Transverse colon (tissue), 4 donors: ENCODE results near the gene CKLF. TPM values are rescaled to one million over a fixed set of nuclear protein-coding genes. Genes with fewer than 3 reads are reported as not detected.

Experiments used
- DNase-seq: peaks from one replicate; pipeline ENCODE4 v3.0.0-alpha.2; 2019
- H3K27ac ChIP-seq, 4 donors: fragments of 200-600 bp; sonication (generic); 2 replicates each; pipeline ENCODE4 v1.5.1; 2016 to 2018; ENCODE audit warnings: inconsistent platforms in 4 of 4
- H3K27me3 ChIP-seq: fragments of 200-600 bp; sonication (generic); 2 replicates; pipeline ENCODE4 v1.5.1; 2017; ENCODE audit warnings: inconsistent platforms
- H3K36me3 ChIP-seq, 4 donors: fragments of 200-600 bp; sonication (generic); 2 replicates each; pipeline ENCODE4 v1.5.1; 2017 to 2019; ENCODE audit warnings: inconsistent platforms in 4 of 4
- H3K4me1 ChIP-seq, 4 donors: fragments of 200-600 bp; sonication (generic); 2 replicates each; pipeline ENCODE4 v1.5.1; 2017 to 2020; ENCODE audit warnings: inconsistent platforms in 4 of 4
- H3K4me3 ChIP-seq, 4 donors: fragments of 200-600 bp; sonication (generic); 1 replicate in 1 of 4; 2 replicates in 3 of 4; pipeline versions ENCODE4 v1.5.1 to v1.6.1; 2017 to 2019; ENCODE audit warnings: inconsistent platforms in 4 of 4
- H3K9me3 ChIP-seq, 2 donors: fragments of 200-600 bp; sonication (generic); 2 replicates each; pipeline ENCODE4 v1.5.1; 2017 to 2019; ENCODE audit warnings: inconsistent platforms in 2 of 2
- CTCF ChIP-seq, 5 experiments: fragments of 200-600 bp in 3 of 5; fragments of 450-650 bp in 2 of 5; sonication (generic) in 3 of 5; IDR thresholded peaks; 1 replicate in 2 of 5; 2 replicates in 3 of 5; pipeline ENCODE4 v1.5.1; 2016 to 2017; ENCODE audit warnings: antibody characterized with exemption in 5 of 5, inconsistent platforms in 3 of 5, mild to moderate bottlenecking in 2 of 5, moderate library complexity in 1 of 5
- EP300 ChIP-seq: sonication (generic); formaldehyde crosslinking; IDR thresholded peaks from one replicate; pipeline ENCODE4 v1.6.1; 2017; ENCODE audit warnings: antibody characterized with exemption, low read depth
- POLR2A ChIP-seq: fragments of 450-650 bp; IDR thresholded peaks from one replicate; pipeline ENCODE4 v1.6.1; 2016; ENCODE audit warnings: antibody characterized with exemption, mild to moderate bottlenecking, moderate library complexity
- POLR2AphosphoS5 ChIP-seq, 3 donors: sonication (generic); formaldehyde crosslinking; IDR thresholded peaks; one replicate each; pipeline ENCODE4 v1.6.1; 2016; ENCODE audit warnings: antibody characterized with exemption in 3 of 3
- WGBS, 2 donors: methylation state at CpG; one replicate each; pipeline ENCODE4 v1.1.5; 2018; ENCODE audit warnings: low coverage in 1 of 2; 5-methylcytosine and 5-hydroxymethylcytosine counted together
- in situ Hi-C, 4 donors: fragments of 200-750 bp; cut with MboI; loops; one replicate each; pipeline versions ENCODE4 v1.15.0 to v1.15.1; 2017; ENCODE audit warnings: low sequenced_read_pairs in 3 of 4, low pct_ligation_motif_present in 1 of 4, low pct_unique_long_range_greater_than_20kb in 1 of 4
- intact Hi-C: fragments of 100-400 bp; cut with DNase I; formaldehyde crosslinking; loops from one replicate; pipeline ENCODE4 v1.15.1; 2023; ENCODE audit warnings: low total_unique reads
- total RNA-seq, 4 donors: library from RNA; depleted of rRNA; stranded (reverse); fragments of >200 nt; gene quantifications; one replicate each; pipeline ENCODE4 v1.1.0, GENCODE V29; 2016

The CKLF gene
- total RNA-seq, 4 donors from 2014 or later: 25.3 to 108 (median 39.1) TPM

GRCh38 chr16:66569131-66569530 is 16.8 kb downstream of the CKLF start:
- WGBS, 2 donors: 92 to 100% methylated on average over 1 of the region's 1 CpG
- Histone ChIP-seq H3K4me3 (no peak overlapping the region), H3K9me3 (no peaks in the 10 kb centered on the region), H3K27me3 (no peaks in the 10 kb centered on the region), H3K27ac (no peak overlapping the region), H3K4me1 (peaks cover 0 to 11% (median 5%) of the 10 kb centered on the region in 4 donors), H3K36me3 (peaks cover 0 to 27% (median 5%) of the 10 kb centered on the region in 4 donors)
- DNase-seq: no peak
- TF ChIP-seq EP300 (no peak), POLR2AphosphoS5 (IDR thresholded peaks at IDR 0.05) (no peak), POLR2A (no peak), CTCF (IDR thresholded peaks at IDR 0.05) (no peak)
- intact Hi-C loops: no loop called here
- in situ Hi-C loops: no loop called here

DNA sequence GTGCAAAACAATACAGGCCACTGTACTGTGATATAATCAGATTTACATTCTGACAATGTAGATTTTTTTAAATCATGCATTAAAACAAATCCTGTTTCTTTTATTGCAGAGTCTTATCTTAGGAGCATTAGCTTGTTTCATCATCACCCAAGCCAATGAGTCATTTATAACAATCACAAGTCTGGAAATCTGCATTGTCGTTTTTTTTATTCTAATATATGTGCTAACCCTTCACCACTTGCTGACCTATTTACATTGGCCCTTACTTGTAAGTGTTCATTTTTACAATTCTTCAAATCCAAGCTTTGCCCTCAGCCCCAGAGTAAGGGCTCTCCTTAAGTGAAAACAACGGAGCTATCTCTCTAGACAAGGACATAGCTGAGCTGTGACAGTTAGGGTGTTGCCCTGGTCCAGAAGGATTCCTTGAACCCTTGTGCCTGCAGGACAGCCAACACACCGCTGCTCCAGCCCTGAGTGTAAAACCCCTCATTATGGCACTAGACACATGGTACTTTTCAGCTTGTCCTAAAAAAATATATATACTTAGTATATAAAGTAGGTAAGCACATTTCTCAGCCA is 17.5 kb downstream of the CKLF start:
- in situ Hi-C loops: no loop called here
- Histone ChIP-seq H3K36me3 (peaks cover 0 to 24% (median 5%) of the 10 kb centered on the region in 4 donors), H3K4me1 (peaks cover 0 to 11% (median 5%) of the 10 kb centered on the region in 4 donors), H3K27me3 (no peaks in the 10 kb centered on the region), H3K4me3 (no peak overlapping the region), H3K9me3 (no peaks in the 10 kb centered on the region), H3K27ac (no peak overlapping the region)
- TF ChIP-seq POLR2A (no peak), POLR2AphosphoS5 (IDR thresholded peaks at IDR 0.05) (no peak), EP300 (no peak), CTCF (IDR thresholded peaks at IDR 0.05) (no peak)
- intact Hi-C loops: no loop called here
- no peak for DNase-seq
- WGBS, 2 donors: 57% methylated on average over 3 of the region's 3 CpGs

- Histone ChIP-seq H3K27ac (no peak overlapping the region), H3K4me1 (peaks cover 0 to 11% (median 5%) of the 10 kb centered on the region in 4 donors), H3K9me3 (no peaks in the 10 kb centered on the region), H3K36me3 (peaks cover 0 to 3% (median 0%) of the 10 kb centered on the region in 4 donors), H3K27me3 (peaks cover 3% of the 10 kb centered on the region), H3K4me3 (no peak overlapping the region)
- in situ Hi-C loops (no loop called here), intact Hi-C loops (no loop called here)
- TF ChIP-seq EP300: no peak
- no peak for TF ChIP-seq POLR2AphosphoS5 (IDR thresholded peaks at IDR 0.05)
- TF ChIP-seq CTCF (IDR thresholded peaks at IDR 0.05): no peak
- no peak for TF ChIP-seq POLR2A
- WGBS, 2 donors: 59% methylated on average over 2 of the region's 2 CpGs; no CpG with 5 or more reads in 1 of the 2 donors
- DNase-seq: no peak
Observed at GRCh38 chr16:66572356-66572755, 20.0 kb downstream of the CKLF start.

GRCh38 chr16:66574081-66574480 is 21.7 kb downstream of the CKLF start:
- in situ Hi-C loops (no loop called here), intact Hi-C loops (no loop called here)
- H3K27me3 ChIP-seq: peaks cover 20% of the 10 kb centered on the region
- 94 to 100% methylated on average over 1 of the region's 1 CpG for WGBS, 2 donors
- no peak overlapping the region for H3K4me3 ChIP-seq
- DNase-seq: no peak
- no peaks in the 10 kb centered on the region for H3K9me3 ChIP-seq
- H3K36me3 ChIP-seq: no peaks in the 10 kb centered on the region
- H3K4me1 ChIP-seq: peaks cover 0 to 20% (median 12%) of the 10 kb centered on the region in 4 donors
- no peak overlapping the region for H3K27ac ChIP-seq
- TF ChIP-seq POLR2AphosphoS5 (IDR thresholded peaks at IDR 0.05) (no peak), EP300 (no peak), POLR2A (no peak), CTCF (IDR thresholded peaks at IDR 0.05) (no peak)
